ENCODE results near the gene MRPS2.
"Not testable (repeated sequence)": the region's sequence is repeated elsewhere in the genome, so short reads cannot be mapped to it uniquely, and the experiment has no call there.

Gene MRPS2
- total RNA-seq, result 8.8 to 18.1 (median 11.6) reads per million in 4 donors

GRCh38 chr9:135500525-135501260 lies at the start of gene MRPS2:
MRPS2 (plus strand) TSS chr9:135500682; CDS start chr9:135500711, 29 bp downstream.
- DNase-seq, result peak; percentile 63 to 86 (median 75)

- no peak for DNase-seq
These were observed 49.5 kb upstream of the MRPS2 start for GRCh38 chr9:135450956-135451355.

- not testable (repeated sequence) for DNase-seq
These were observed 48.6 kb upstream of the MRPS2 start for GRCh38 chr9:135451909-135452308.

GRCh38 chr9:135454737-135455136 lies 45.7 kb upstream of the MRPS2 start:
- DNase-seq, result no peak

GRCh38 chr9:135455401-135456030 lies 45.0 kb upstream of the MRPS2 start:
- no peak for DNase-seq

GRCh38 chr9:135456436-135457104 lies 43.9 kb upstream of the MRPS2 start:
- no peak for DNase-seq

GRCh38 chr9:135458478-135458877 lies 42.0 kb upstream of the MRPS2 start:
- not testable (repeated sequence) for DNase-seq

- no peak for DNase-seq
These were observed 38.5 kb upstream of the MRPS2 start for GRCh38 chr9:135461936-135462335.

- no peak for DNase-seq
These were observed 37.3 kb upstream of the MRPS2 start for GRCh38 chr9:135463140-135463539.

- no peak for DNase-seq
These were observed 36.3 kb upstream of the MRPS2 start for GRCh38 chr9:135464181-135464580.

GRCh38 chr9:135468854-135469521 lies 31.5 kb upstream of the MRPS2 start:
- peak in 1 of 5 donors; percentile 87 for DNase-seq

GRCh38 chr9:135471791-135472640 lies 28.5 kb upstream of the MRPS2 start:
- no peak for DNase-seq

GRCh38 chr9:135473972-135474543 lies 26.4 kb upstream of the MRPS2 start:
- DNase-seq, result no peak

GRCh38 chr9:135474915-135475314 lies 25.6 kb upstream of the MRPS2 start:
- DNase-seq, result no peak

GRCh38 chr9:135476561-135477355 lies 23.7 kb upstream of the MRPS2 start:
- DNase-seq, result no peak

- no peak for DNase-seq
These were observed 22.3 kb upstream of the MRPS2 start for GRCh38 chr9:135478191-135478590.

- DNase-seq, result no peak
These were observed 21.5 kb upstream of the MRPS2 start for GRCh38 chr9:135478829-135479468.

GRCh38 chr9:135479469-135480052 lies 20.9 kb upstream of the MRPS2 start, which contains the start of gene PPP1R26:
PPP1R26 (plus strand) TSS chr9:135479782; CDS start chr9:135484511, 4,729 bp downstream.
- DNase-seq, result no peak

GRCh38 chr9:135480071-135480939 lies 20.2 kb upstream of the MRPS2 start:
- DNase-seq, result no peak

Measured in T-helper 1 cell (primary cell).